ENCODE results near the gene TNFRSF4.
"Not testable (repeated sequence)": the region's sequence is repeated elsewhere in the genome, so short reads cannot be mapped to it uniquely, and the experiment has no call there.

TNFRSF4 gene

DNA sequence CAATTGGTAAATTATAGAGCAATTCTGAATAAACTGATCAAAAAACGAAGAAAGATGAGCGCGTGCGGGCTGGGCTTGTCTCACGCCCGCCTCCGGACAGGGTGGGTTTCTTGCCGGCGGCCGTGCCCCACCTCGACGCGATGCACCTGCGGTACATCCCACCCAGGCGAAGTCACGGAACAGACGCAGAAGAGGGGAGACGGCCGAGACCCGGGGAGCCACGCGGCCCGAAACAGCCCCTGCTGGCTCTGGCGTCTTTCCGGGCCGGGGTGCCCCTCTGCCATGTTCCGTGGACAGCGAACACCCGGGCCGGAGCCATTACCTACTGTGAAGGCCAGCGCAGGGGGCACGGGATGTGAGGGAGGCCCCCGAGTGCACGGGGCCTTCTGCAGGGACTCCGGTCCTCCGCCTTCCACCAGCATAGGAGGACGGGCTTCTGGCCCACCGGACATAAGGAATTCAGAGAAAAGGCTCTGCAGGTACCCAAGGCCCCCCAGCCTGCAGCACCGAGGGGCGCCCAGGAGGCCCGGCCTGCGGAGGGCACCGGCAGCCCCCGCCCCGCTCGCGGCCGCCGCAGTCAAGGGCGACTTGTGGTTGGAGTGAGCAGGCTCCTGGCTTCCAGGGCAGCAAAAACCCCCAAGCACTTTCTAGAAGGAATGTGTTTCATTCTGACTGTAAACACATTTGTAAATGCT lies 40.2 kb upstream of the TNFRSF4 start:
- no peaks in the 10 kb centered on the region for H3K27me3 ChIP-seq (ENCODE audit: control insufficient read depth, insufficient read depth, low read length)
- no peaks in the 10 kb centered on the region for H3K36me3 ChIP-seq (ENCODE audit: control insufficient read depth, insufficient read depth, low read length)
- no peak overlapping the region for H3K4me3 ChIP-seq (ENCODE audit: low read length)
- no peaks in the 10 kb centered on the region for H3K9me3 ChIP-seq (ENCODE audit: control insufficient read depth, low read length)
- H3K9ac ChIP-seq (ENCODE audit: low read length), result no peak overlapping the region
- peaks cover 4% of the 10 kb centered on the region for H3K4me1 ChIP-seq (ENCODE audit: control insufficient read depth, insufficient read depth, low read length)

DNA sequence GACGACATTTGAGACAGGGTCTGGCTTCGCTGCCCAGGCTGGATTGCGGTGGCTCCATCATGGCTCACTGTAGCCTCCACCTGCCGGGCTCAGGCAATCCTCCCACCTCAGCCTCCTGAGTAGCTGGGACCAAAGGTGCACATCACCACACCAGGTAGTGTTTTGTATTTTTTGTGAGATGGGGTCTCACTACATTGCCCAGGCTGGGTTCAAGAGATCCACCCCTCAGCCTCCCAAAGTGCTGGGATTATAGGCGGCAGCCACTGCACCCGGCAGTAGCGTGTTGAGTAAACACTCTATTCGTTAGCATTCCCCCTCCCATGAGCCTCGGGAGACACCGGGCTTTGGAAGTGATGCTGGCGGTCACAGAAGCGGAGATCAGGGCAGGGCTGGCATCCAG lies 39.4 kb upstream of the TNFRSF4 start:
- H3K9ac ChIP-seq (ENCODE audit: low read length), result no peak overlapping the region
- no peaks in the 10 kb centered on the region for H3K36me3 ChIP-seq (ENCODE audit: control insufficient read depth, insufficient read depth, low read length)
- peaks cover 1% of the 10 kb centered on the region for H3K4me1 ChIP-seq (ENCODE audit: control insufficient read depth, insufficient read depth, low read length)
- H3K4me3 ChIP-seq (ENCODE audit: low read length), result no peak overlapping the region
- H3K9me3 ChIP-seq (ENCODE audit: control insufficient read depth, low read length), result no peaks in the 10 kb centered on the region
- H3K27me3 ChIP-seq (ENCODE audit: control insufficient read depth, insufficient read depth, low read length), result no peaks in the 10 kb centered on the region

DNA sequence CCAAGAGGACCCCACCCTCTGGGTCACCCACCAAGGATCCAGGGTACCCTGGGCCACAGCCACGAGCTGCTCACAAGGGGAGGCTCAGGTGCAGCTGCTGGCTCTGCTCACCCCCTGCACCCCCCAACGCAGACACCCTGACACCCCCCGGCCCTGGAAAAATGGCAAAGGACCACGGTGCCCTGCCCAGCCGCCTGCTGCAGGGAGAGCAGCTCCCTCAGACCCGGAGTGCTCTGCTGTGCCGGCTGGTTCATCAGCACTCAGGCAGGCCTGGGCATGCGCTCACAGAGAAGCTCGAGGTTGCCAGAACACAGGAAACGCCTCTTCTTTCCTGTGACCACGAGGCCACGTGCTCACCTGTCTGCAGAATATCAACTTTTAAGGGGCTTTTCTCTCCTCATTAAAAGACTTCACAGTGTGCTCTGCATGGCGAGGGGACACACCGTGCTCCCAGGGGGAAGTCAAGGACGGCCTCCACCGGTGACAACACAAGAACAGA lies 36.9 kb upstream of the TNFRSF4 start:
- no peak overlapping the region for H3K9ac ChIP-seq (ENCODE audit: low read length)
- H3K9me3 ChIP-seq (ENCODE audit: control insufficient read depth, low read length), result no peaks in the 10 kb centered on the region
- H3K27me3 ChIP-seq (ENCODE audit: control insufficient read depth, insufficient read depth, low read length), result peaks cover 24% of the 10 kb centered on the region
- no peaks in the 10 kb centered on the region for H3K4me1 ChIP-seq (ENCODE audit: control insufficient read depth, insufficient read depth, low read length)
- H3K4me3 ChIP-seq (ENCODE audit: low read length), result no peak overlapping the region
- no peaks in the 10 kb centered on the region for H3K36me3 ChIP-seq (ENCODE audit: control insufficient read depth, insufficient read depth, low read length)

- not testable (repeated sequence) for H3K36me3 ChIP-seq (ENCODE audit: control insufficient read depth, insufficient read depth, low read length); H3K4me1 ChIP-seq (ENCODE audit: control insufficient read depth, insufficient read depth, low read length); H3K4me3 ChIP-seq (ENCODE audit: low read length); H3K9me3 ChIP-seq (ENCODE audit: control insufficient read depth, low read length); H3K9ac ChIP-seq (ENCODE audit: low read length)
- H3K27me3 ChIP-seq (ENCODE audit: control insufficient read depth, insufficient read depth, low read length), result peaks cover 30% of the 10 kb centered on the region
These were observed 34.3 kb upstream of the TNFRSF4 start for GRCh38 chr1:1248009-1248913.

- Histone ChIP-seq H3K4me1 (ENCODE audit: control insufficient read depth, insufficient read depth, low read length) (peaks cover 8% of the 10 kb centered on the region), H3K4me3 (ENCODE audit: low read length) (no peak overlapping the region), H3K27me3 (ENCODE audit: control insufficient read depth, insufficient read depth, low read length) (peaks cover 30% of the 10 kb centered on the region), H3K9ac (ENCODE audit: low read length) (no peak overlapping the region), H3K9me3 (ENCODE audit: control insufficient read depth, low read length) (no peaks in the 10 kb centered on the region), H3K36me3 (ENCODE audit: control insufficient read depth, insufficient read depth, low read length) (no peaks in the 10 kb centered on the region)
These were observed 33.5 kb upstream of the TNFRSF4 start for GRCh38 chr1:1247341-1247913.

DNA sequence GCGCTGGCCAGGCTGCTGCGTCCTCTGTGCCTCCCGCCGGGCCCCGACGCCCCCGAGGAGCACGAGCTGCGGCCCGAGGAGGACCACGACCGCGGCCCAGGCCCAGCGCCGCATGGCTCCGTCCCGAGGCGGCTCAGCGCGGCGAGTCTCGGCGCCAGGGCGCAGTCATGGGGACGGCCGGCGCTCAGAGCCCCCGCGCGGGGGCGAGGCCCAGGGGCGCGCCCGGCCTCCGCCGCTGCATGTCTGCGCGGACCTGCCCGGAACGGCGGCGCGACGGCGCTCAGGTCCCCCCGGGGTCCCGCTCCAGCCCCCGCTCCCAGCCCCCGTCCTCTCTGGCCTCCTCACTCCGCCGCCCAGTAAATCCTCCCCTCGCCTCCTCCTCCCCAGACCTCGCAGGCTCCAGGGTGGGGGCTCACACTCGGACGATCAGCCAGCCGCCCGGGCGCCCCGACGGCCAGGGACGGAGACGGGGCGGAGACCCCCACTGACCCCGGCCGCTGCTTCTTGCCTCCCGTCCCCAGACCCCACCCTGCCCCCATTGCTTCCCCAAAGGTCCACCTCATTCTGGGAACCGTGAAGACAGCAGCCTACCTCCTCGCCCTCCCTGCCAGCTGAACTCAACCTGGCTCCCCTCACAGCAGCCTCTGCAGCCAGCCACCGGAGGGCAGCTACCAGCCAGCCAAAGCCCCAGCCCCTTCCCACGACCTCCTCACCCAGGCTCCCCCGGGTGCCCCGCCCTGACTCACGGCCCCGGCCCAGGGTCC lies 32.8 kb upstream of the TNFRSF4 start, which contains the start of gene C1QTNF12:
TSS of gene C1QTNF12 (minus strand) at position 146 of the 764 bp plus-strand sequence. CDS start at position 114, 32 bp downstream.
- Histone ChIP-seq H3K4me1 (ENCODE audit: control insufficient read depth, insufficient read depth, low read length) (peaks cover 8% of the 10 kb centered on the region), H3K4me3 (ENCODE audit: low read length) (no peak within 1 kb of the TSS), H3K36me3 (ENCODE audit: control insufficient read depth, insufficient read depth, low read length) (no peaks in the 10 kb centered on the region), H3K27me3 (ENCODE audit: control insufficient read depth, insufficient read depth, low read length) (peaks cover 30% of the 10 kb centered on the region), H3K9ac (ENCODE audit: low read length) (no peak within 1 kb of the TSS), H3K9me3 (ENCODE audit: control insufficient read depth, low read length) (no peaks in the 10 kb centered on the region)

DNA sequence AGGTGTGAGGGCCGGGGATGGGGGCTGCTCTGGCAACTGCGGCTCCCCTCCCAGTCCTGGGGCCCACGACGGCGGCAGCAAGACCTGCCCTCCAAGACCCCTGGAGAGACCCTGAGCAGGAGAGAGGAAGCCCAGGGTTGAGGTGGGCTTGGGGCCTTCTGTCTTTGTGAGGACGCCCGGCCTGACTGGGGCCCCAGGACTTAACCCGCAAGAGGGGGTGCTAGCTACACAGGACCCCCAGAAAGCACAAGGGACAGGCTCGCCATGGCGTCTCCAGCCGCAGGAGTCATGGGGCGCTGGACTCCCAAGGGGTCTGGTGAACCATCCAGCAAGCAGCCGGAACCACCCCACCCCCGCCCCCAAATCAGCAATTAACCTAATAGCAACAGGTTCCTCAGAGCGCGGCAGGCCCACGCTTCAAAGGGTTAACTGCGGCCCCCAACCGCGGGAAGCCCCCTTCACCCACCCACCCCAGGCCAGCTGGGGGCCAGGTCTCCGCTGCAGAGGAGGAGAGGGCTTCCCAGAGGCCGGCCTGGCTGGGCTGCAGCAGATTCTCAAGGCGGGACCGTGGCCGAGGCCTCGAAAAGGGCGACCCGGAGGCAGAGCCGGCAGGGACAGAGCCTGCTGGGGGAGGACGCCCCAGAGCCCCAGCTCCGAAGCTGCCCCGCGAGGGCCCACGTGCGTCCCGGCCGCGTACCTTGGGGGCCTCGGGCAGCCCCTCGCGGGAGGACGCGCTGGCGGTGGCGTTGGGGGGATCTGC lies 32.0 kb upstream of the TNFRSF4 start:
- Histone ChIP-seq H3K4me3 (ENCODE audit: low read length) (no peak overlapping the region), H3K27me3 (ENCODE audit: control insufficient read depth, insufficient read depth, low read length) (peaks cover 30% of the 10 kb centered on the region), H3K4me1 (ENCODE audit: control insufficient read depth, insufficient read depth, low read length) (peaks cover 9% of the 10 kb centered on the region), H3K36me3 (ENCODE audit: control insufficient read depth, insufficient read depth, low read length) (no peaks in the 10 kb centered on the region), H3K9me3 (ENCODE audit: control insufficient read depth, low read length) (no peaks in the 10 kb centered on the region), H3K9ac (ENCODE audit: low read length) (no peak overlapping the region)

- peaks cover 11% of the 10 kb centered on the region for H3K4me1 ChIP-seq (ENCODE audit: control insufficient read depth, insufficient read depth, low read length)
- no peaks in the 10 kb centered on the region for H3K36me3 ChIP-seq (ENCODE audit: control insufficient read depth, insufficient read depth, low read length)
- H3K9ac ChIP-seq (ENCODE audit: low read length), result no peak overlapping the region
- no peak overlapping the region for H3K4me3 ChIP-seq (ENCODE audit: low read length)
- peaks cover 30% of the 10 kb centered on the region for H3K27me3 ChIP-seq (ENCODE audit: control insufficient read depth, insufficient read depth, low read length)
- no peaks in the 10 kb centered on the region for H3K9me3 ChIP-seq (ENCODE audit: control insufficient read depth, low read length)
These were observed 31.3 kb upstream of the TNFRSF4 start for GRCh38 chr1:1245178-1245816.

GRCh38 chr1:1244192-1244811 lies 30.3 kb upstream of the TNFRSF4 start:
- peak overlapping the region; percentile 22 for H3K4me3 ChIP-seq (ENCODE audit: low read length)
- peaks cover 14% of the 10 kb centered on the region for H3K4me1 ChIP-seq (ENCODE audit: control insufficient read depth, insufficient read depth, low read length)
- H3K9ac ChIP-seq (ENCODE audit: low read length), result no peak overlapping the region
- peaks cover 40% of the 10 kb centered on the region for H3K27me3 ChIP-seq (ENCODE audit: control insufficient read depth, insufficient read depth, low read length)
- H3K36me3 ChIP-seq (ENCODE audit: control insufficient read depth, insufficient read depth, low read length), result no peaks in the 10 kb centered on the region
- H3K9me3 ChIP-seq (ENCODE audit: control insufficient read depth, low read length), result no peaks in the 10 kb centered on the region

DNA sequence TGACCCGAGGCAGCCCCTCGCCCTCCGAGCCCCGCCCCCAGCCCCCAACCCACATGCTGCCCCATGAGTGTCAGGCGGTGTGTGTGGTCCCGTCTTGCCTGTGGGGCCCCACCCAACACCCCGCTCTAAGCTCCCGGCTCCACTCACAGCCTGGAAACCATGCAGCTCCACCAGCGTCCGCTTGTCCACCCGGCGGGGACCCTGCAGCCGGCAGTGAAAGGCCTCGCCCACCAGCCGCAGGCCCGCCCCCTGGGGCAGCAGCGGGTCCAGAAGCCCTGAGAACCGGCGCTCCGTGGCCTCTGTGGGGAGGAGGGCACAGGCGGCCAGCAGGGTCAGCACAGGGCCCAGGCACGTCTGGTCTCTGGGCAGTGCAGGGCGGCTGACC lies 29.8 kb upstream of the TNFRSF4 start:
- Histone ChIP-seq H3K27me3 (ENCODE audit: control insufficient read depth, insufficient read depth, low read length) (peaks cover 45% of the 10 kb centered on the region), H3K9me3 (ENCODE audit: control insufficient read depth, low read length) (no peaks in the 10 kb centered on the region), H3K36me3 (ENCODE audit: control insufficient read depth, insufficient read depth, low read length) (no peaks in the 10 kb centered on the region), H3K4me3 (ENCODE audit: low read length) (peak overlapping the region; percentile 22), H3K4me1 (ENCODE audit: control insufficient read depth, insufficient read depth, low read length) (peaks cover 14% of the 10 kb centered on the region), H3K9ac (ENCODE audit: low read length) (no peak overlapping the region)
